MM.1S (cell line): Measurements from ENCODE around the gene CABP2.

ENCODE experiments used
- CTCF ChIP-seq: fragments of 300-600 bp; sonication (generic); IDR thresholded peaks from 2 replicates; pipeline ENCODE4 v1.5.1; 2016; ENCODE audit warnings: antibody characterized with exemption, low read length, mixed read lengths
- EZH2 ChIP-seq: fragments of 300-600 bp; sonication (generic); optimal IDR thresholded peaks from 2 replicates; pipeline ENCODE3; 2017; ENCODE audit warnings: low read depth, mild to moderate bottlenecking, antibody characterized with exemption, low read length, mixed read lengths

- TF ChIP-seq CTCF (no peak), EZH2 (no peak)
These were observed 25.5 kb downstream of the CABP2 start for GRCh38 chr11:67497656-67498291.
